GM19328 (cell line): ENCODE results near the gene AOPEP.
A peak's percentile ranks its signal among the peaks of the same experiment; 100 is the strongest.
"Not testable (repeated sequence)": the region's sequence is repeated elsewhere in the genome, so short reads cannot be mapped to it uniquely, and the experiment has no call there.

ENCODE experiments used
- ATAC-seq: cut with Tn5 transposase; IDR thresholded peaks from one replicate; pipeline ENCODE4 v1.9.1; 2021; ENCODE audit warnings: mild to moderate bottlenecking, moderate library complexity; ENCODE audit not compliant: unreplicated experiment

Gene AOPEP

DNA sequence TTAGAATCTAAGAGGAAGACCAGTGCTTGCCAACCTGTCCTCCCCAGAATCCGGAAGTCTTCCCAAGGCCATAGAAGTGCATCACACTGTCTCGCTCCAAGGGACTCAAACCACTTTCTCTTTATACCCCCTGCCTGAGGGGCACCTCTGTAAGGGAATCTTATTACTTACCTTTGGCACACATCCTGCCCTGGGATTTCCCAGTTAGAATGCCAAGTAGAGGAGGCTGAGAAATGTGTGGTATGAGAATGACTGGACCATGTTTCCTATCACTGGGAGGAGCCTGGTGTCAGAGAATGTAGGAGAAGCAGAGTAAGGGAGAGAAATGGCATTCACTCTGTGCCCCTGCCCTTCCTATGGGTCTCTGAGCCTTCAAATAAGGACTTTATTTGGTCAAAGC lies 85.8 kb downstream of the AOPEP start:
- no peak for ATAC-seq

DNA sequence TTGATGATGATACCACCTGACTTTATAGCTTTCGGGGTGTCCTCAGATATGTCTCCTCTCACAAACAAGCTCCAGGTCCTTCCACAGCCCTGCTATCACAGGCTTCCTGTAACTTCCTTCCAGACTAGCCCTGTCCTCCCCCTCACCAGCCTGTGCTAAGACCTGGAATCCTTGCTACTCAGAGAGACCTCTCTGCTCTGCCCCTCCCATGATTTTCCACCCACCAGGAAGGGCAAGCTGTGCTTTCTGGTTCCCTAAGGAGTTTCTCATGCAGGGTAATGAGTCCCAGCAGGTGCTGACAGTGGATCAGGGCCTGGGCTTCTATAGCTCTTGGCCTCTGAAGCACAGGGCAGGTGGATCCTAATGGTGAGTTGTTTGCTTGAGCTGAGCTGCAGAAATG lies 86.9 kb downstream of the AOPEP start:
- ATAC-seq: no peak

DNA sequence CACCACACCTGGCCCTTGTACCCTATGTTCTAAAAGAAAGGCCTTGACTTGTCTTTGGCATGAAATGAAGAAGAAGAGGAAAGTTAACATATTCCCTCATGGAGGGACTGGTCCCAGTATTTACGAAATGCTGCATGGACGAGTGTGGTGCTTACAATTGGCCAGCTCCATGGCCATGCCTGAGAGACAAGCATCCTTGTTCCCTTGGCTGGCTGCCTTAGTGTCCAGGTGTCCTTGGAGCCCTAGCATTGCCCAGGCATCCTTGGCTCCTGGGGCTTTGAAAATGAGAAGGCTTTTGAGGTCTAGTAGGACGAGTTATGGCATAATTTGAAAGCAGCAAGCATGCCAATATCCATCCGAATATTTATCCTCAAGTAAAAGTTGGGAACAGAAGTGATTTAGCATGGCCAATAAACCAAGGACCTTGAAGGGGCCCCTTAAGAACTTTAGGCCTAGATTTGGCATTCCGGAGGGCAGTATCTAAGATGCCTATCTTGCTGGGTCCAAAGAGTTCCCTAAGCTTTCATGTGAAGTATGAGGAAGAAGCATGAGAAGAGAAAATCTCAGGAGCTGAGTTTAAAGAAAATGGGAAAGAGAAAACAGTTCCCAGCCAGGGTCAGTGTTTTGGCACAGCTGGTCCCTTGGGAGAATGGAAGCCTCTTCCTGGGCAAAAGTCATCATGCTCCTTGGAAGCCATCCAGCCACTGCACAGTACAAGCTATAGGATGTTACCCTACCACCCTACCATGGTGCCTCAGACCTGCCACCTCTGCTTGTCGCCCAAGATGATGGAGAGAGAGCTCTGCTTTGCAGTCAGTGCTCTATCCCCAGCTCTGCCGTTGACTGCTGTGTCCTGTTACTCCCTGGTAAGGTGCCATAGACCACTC lies 91.0 kb downstream of the AOPEP start:
- ATAC-seq: no peak

DNA sequence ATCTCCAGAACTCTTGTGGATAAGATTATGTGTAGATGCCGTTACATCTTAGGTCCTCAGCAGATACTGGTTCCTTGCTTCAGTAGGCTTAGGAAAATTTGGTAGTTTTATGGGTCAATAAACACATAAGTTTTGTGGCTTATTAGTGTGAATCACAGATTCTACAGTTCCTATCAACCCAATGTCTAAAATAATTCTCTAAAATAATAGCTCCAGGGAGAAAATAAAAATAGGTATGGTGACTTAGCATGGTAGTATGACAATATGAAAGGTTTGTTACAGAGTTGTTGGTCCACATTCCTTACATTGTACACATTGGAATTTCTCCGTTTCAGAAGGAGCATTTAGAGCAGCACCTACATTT lies 91.7 kb downstream of the AOPEP start:
- no peak for ATAC-seq

DNA sequence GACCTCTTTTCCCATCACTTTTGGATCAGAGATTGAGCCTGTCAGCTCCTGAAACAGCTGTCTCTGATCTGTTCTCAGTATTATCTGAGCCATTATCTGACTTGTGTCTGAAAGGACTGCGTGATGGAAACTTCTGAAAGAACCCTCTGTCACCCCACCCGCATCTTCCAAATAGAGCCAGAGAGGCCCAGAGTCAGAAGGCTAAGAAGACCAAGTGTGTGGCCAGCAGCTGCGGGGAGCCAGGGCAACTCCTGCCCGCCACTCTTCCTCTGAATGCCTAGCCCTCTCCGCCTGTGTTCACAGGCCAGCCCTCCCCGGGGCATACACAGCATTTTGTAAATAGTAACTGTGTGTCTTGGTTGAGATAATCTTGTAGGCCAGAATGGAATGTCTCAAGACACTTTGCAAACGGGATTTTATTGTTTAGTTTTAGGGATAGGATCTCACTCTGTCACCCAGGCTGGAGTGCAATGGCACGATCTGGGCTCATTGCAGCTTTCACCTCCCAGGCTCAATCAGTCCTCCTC lies 92.7 kb downstream of the AOPEP start:
- no peak for ATAC-seq

DNA sequence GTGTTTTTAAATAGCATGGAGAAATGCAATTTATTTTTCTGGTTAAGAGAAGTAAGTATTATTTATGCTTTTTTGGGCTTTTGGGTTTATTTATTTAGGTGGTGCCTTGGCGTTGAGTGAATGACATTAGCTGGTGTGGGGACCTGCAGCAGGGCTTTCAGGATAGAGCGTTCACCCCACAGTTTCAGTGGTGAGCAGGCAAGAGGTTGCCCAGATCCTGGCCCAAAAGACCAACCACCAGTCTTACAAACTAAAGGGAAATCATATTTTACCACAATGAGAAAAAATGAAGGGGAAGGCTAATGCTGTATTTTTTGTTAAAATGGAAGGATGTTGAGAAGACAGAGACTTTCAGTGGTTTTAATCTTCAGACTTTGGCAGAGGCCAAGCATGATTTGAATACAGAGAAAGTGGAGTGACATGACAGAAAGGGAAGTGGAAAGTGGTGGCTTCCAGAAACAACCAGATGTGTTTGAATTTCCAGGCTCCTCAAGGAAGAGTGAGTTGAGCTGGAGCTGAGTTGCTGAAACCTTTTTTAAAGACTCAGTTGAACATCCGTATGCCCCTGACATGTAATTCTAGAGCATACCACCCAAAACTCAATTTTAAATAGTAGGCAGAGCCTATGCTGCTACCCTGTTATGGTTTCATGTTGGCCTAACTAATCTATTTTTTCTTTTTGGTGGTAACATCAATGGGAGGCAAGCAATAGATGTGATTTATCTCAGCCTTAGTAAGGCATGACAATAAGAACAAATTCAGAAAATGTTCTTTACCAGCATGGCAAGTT lies 94.8 kb downstream of the AOPEP start:
- peak; percentile 69 for ATAC-seq

DNA sequence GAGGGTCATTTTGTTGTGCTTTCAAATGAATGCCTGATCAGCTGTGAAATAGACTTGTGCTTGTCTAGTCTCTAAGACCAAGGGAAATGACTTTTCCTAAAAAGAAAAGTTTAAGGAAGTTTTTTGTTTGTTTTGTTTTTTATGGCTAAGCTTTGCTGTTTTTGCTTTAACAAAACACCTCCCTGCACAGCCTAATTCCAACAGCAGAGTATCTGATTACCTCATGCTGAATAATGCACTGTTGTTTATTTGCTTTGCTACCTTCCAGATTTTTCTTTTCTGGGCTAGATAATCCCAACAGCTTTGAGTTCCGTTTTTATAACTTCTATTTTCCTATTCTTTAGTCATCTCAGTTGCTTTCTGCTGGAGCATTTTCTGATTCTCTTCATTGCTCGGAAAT lies 95.8 kb downstream of the AOPEP start:
- ATAC-seq: no peak

DNA sequence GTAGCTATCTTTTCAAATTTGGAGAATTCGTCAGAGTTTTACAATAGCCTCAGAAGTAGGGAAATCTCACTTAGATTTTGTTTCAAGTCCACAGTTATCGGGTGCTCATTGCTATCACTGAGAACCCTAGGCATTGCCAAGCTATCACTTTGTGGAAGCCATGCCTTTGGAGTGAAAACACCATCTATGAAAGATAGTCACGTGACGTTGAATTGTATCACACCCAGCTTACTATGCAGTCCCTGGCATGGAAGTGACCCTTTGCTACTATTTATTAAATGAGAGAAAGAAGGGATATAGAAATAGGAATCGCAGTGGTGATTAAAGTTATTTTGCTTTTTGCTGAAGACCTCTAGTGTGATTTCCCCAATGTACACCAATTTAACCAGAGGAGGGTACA lies 97.2 kb downstream of the AOPEP start:
- no peak for ATAC-seq

DNA sequence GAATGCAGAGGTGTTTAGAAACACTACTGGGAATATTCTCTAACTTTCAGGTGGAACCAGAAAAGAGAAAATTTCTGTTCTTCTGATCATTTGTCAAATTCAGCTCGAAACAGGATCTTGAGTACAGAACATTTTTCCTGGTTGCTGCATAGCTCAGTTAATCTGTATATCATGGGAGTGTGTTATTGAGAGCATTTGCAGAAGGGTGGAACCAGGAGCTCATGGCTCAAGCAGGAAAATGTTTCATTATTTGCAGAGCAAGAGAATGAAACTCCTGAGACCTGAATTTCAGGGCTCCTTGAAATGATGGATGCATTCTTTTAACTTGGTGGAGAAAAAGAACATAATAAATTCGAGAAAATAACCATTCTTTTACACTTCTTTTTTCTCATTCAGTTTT lies 97.9 kb downstream of the AOPEP start:
- no peak for ATAC-seq

DNA sequence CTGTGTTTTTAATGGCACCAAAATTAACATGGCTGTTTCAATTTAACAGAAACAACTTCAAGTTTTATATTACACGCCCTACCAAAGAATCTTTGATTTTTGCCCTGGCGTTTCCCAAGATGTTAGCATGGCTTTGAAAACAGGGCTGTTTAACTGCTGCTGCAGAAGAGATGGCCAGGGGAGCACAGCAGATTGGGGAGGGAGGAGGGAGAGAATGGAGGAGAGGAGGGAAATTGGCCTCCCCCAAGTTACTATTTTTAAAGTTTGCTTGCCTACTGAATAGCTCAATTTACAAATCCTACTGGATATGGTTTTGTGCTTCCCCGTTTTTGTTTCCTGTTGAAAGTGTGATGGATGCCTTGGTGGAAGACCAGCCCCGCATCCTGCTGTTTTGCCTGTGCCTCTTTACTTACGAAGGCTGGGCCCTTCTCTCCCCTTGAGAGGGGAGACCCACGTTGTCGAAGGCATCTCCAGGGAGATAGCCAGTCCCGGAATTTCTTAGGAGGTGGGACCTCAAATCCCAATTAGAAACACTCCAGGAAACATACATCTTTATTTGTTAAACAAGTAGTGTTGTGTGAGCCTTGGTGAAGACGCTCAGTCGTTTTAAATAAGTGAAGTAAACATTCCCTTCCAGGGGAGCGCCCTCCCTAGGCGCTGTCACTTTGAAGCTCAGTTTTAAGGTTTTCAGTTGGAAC lies 98.6 kb downstream of the AOPEP start:
- ATAC-seq: no peak

DNA sequence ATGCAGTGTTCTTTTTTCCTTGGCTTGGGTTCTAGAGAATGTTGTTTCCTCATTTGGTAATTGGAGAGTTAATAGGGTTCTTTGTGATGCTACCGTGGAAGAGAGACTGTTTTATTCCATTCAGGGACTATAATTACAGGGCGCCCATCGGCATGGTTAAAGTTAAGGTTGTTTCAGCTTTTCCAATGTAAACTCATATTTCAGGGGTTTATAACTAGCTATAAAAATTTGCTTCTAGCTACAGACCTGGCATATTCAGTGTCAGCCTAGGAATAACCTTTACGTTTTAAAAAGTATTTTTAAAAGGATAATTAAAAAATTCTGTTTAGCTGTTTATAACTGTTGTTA lies 99.1 kb downstream of the AOPEP start:
- no peak for ATAC-seq

DNA sequence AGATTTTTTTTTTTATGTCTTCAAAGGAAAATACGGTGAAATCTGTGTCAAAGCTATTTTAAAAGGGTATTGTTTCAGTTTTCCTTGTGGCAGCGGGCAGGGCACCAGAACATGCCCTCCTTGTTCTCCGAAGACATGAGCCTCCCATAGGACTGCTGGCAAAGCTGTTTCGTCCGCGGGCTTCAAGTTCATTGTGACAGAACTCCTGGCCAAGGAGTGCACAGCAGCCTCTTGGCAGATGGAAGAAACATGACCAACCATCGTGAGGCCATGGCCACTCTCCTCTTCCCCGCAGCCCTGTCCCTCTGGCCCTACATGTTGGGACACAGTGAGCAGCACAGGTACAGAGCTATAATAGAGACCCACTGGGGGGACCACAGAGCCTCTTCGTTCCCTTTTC lies 99.5 kb downstream of the AOPEP start:
- no peak for ATAC-seq

DNA sequence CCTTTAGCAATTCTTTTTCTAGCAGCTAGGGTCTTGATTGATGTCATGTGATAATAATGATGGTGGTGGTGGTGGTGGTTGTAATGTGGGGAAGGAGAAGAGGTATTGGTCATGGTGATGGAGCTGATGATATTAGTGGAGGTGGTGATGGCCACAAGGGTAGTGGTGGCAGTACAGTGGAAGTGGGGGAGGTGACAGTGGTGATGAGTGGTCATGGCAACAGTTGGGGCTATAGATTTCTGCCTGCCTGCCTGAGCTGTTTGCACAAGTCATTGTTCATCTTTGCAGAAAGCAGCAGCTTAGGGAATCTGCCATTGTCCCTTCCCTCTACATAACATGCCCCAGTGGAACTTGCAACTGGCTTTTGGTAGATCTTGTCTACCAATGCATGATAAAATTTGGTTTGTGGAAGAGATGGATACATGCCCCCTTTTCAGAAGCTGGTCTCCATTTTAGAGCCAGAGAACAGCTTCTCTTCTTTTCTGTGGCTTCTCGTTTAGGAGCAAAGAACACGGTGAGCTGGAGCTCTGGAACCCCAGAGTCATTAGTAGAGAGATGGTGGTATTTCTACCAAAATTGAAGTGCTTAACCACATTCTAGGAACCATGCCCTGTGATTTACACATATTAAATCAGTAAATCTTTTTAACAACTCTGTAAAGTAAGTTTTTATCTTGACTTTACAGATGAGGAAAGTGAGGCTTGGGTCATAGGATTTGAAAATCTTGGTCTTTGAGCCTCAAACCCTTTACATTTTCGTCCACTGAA lies 100.3 kb downstream of the AOPEP start:
- ATAC-seq: no peak

DNA sequence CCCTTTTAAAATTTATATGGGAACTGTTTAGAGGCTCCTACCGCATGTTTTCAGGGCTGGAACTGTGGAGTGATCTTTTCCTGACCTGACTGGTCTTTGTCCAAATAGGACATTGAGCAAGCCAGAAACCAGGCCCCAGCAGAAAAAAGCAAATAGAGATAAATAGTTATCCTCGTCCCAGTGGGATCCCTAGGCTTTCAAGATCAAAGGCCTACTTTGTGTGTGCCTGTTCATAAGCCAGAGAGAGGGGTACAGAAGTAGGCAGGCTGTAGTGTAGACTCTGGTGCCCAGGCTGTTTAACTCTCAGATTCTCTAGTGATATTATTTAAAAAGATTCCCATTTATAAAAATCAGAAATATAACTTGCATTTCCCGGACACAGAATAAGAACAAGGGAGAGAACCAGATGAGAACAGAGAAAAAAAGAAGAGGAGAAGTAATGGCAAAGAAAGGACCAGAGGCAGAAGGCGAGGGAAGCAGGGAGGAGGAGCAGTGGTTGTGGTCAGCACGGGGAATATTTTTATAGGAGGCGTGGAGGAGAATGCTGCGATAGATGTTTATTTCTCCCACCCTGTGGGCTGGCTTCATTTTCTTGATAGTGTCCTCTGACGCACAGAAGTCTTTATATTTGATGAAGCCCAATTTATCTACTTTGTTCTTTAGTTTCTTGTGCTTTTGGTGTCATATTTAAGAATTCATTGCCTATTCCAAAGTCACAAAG lies 101.2 kb downstream of the AOPEP start:
- ATAC-seq: no peak

DNA sequence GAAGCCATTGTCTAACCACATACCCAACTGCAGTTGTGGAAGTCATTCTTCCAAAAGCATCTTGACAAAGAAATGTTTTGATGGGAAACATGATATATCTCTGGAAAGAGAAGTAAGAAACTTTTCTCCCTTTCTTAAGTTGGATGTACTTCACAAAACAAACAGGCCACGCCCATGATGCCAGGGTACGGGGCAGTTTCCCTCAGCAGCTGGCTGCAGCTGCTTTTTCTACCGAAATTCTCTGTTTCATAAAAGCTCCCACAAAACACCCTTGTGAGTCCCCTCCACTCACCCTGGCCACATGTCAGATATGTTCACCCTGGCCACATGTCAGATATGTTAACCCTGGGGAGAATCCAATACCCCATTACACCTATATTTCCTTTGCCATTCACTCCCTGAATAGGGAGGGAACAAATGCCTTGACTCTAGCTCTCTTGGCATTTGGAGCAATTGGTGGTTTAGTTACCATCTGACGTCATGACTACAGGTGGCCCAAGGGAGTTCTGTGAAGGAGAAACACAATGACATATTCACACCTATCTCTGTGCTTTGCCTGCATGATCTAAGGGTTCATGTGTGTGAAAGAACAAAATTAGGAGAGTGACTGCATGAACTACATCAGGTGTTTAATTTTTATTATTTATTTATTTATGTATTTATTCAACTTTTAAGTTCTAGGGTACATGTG lies 103.0 kb downstream of the AOPEP start:
- ATAC-seq: no peak

DNA sequence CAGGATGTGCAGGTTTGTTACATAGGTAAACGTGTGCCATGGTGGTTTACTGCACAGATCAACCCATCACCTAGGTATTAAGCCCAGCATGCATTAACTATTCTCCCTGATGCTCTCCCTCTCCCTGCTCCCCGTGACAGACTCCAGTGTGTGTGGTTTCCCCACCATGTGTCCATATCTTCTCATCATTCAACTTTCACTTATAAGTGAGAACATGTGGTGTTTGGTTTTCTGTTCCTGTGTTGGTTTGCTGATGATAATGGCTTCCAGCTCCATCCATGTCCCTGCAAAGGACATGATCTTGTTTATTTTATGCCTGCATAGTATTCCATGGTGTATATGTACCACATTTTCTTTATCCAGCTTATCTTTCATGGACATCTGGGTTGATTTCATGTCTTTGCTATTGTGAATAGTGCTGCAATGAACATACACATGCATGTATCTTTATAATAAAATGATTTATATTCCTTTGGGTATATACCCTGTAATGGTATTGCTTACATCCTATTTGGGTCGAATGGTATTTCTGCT lies 103.6 kb downstream of the AOPEP start:
- ATAC-seq: not testable (repeated sequence)

DNA sequence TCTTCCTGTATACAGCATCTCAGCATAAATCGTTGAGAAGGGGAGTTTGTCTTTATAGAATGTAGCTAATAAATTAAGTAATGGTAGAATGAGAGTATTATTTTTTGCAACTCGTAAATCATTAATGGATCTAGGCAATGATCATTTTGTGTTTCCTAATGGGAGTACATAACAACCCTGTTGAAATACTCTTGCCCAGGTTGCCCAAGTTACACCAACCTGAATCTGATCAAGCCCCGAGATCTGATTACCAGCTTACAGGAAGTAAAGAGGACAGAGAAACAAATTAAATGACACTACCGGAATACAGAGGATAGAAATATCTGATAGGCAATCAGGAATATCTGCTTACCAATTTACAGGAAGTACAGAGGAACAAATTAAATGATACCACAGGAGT lies 107.3 kb downstream of the AOPEP start:
- ATAC-seq: no peak

DNA sequence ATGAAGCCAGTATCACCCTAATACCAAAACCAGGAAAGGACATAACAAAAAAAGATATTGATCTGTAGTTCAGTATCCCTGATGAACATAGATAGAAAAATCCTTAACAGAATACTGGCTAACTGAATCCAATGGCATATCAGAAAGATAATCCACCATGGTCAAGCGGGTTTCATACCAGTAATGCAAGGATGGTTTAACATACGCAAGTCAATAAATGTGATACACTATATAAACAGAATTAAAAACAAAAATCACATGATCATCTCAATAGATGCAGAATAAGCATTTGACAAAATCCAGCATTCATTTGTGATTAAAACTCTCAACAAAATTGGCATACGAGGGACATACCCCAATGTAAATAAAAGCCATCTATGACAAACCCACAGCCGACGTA lies 110.9 kb downstream of the AOPEP start:
- ATAC-seq: no peak

DNA sequence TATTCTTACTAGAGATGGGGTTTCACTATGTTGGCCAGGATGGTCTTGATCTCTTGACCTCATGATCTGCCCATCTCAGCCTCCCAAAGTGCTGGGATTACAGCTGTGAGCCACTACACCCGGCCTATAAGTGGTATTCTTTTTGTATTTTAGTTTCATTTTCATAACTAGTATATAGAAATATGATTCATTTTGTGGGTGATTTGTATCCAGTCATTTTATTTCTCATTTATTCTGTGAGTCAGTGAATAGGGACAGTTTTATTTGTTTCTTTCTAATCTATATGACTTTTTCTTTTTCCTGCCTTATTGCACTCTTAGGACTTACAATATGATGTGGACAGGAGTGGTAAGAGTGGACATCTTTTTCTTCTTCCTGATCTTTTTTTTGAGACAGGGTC lies 112.9 kb downstream of the AOPEP start:
- no peak for ATAC-seq
